ENCODE results near the gene HHAT.

GRCh38 chr1:210487021-210487420 lies 158.3 kb downstream of the HHAT start:
- TF ChIP-seq ZNF274 (IDR thresholded peaks at IDR 0.05; ENCODE audit: low read depth, low read length) (no peak), YY1 (IDR thresholded peaks at IDR 0.05; ENCODE audit: insufficient read depth, insufficient read length) (no peak)
